Fibroblast of peridontal ligament (primary cell): ENCODE measurements around the gene SEMA3A.
"Not testable (repeated sequence)": the region's sequence is repeated elsewhere in the genome, so short reads cannot be mapped to it uniquely, and the experiment has no call there.

Source experiments
- DNase-seq: peaks from one replicate; pipeline ENCODE4 v3.0.0-alpha.2; 2010; ENCODE audit errors: extremely low read depth

SEMA3A gene

GRCh38 chr7:84154991-84155781 is 39.4 kb downstream of the SEMA3A start:
- no peak for DNase-seq

GRCh38 chr7:84152995-84153394 is 41.6 kb downstream of the SEMA3A start:
- DNase-seq = no peak

- not testable (repeated sequence) for DNase-seq
Observed at GRCh38 chr7:84150370-84150769, 44.2 kb downstream of the SEMA3A start.

GRCh38 chr7:84149573-84149972 is 45.0 kb downstream of the SEMA3A start:
- no peak for DNase-seq

GRCh38 chr7:84145892-84146291 is 48.7 kb downstream of the SEMA3A start:
- no peak for DNase-seq

- no peak for DNase-seq
Observed at GRCh38 chr7:84144935-84145334, 49.7 kb downstream of the SEMA3A start.

- DNase-seq = peak; percentile 41
Observed at GRCh38 chr7:84144480-84144879, 50.1 kb downstream of the SEMA3A start.

GRCh38 chr7:84142726-84143125 is 51.9 kb downstream of the SEMA3A start:
- peak; percentile 50 for DNase-seq

GRCh38 chr7:84139986-84140729 is 54.4 kb downstream of the SEMA3A start:
- DNase-seq = no peak

GRCh38 chr7:84138411-84138810 is 56.2 kb downstream of the SEMA3A start:
- no peak for DNase-seq

- DNase-seq = no peak
Observed at GRCh38 chr7:84137812-84138211, 56.8 kb downstream of the SEMA3A start.

- no peak for DNase-seq
Observed at GRCh38 chr7:84136809-84137208, 57.8 kb downstream of the SEMA3A start.

- no peak for DNase-seq
Observed at GRCh38 chr7:84136336-84136735, 58.3 kb downstream of the SEMA3A start.

- DNase-seq = no peak
Observed at GRCh38 chr7:84134169-84134568, 60.4 kb downstream of the SEMA3A start.

GRCh38 chr7:84125654-84126053 is 68.9 kb downstream of the SEMA3A start:
- DNase-seq = no peak

- DNase-seq = peak; percentile 72
Observed at GRCh38 chr7:84123965-84124547, 70.5 kb downstream of the SEMA3A start.

- peak; percentile 37 for DNase-seq
Observed at GRCh38 chr7:84122582-84123360, 71.8 kb downstream of the SEMA3A start.

- DNase-seq = no peak
Observed at GRCh38 chr7:84117304-84117703, 77.3 kb downstream of the SEMA3A start.

- DNase-seq = no peak
Observed at GRCh38 chr7:84113906-84114850, 80.4 kb downstream of the SEMA3A start.

- DNase-seq = peak; percentile 49
Observed at GRCh38 chr7:84113286-84113685, 81.3 kb downstream of the SEMA3A start.

- no peak for DNase-seq
Observed at GRCh38 chr7:84112771-84113170, 81.8 kb downstream of the SEMA3A start.
